Testis (tissue), 2 donors: ENCODE results near the gene RNF141.

Experiments used
- CTCF ChIP-seq, 3 experiments: fragments of 450-650 bp in 2 of 3; fragments of 200-600 bp in 1 of 3; sonication (generic) in 1 of 3; IDR thresholded peaks; one replicate each; pipeline ENCODE4 v1.5.1; 2016 to 2019; ENCODE audit warnings: antibody characterized with exemption in 3 of 3, mild to moderate bottlenecking in 2 of 3, moderate library complexity in 1 of 3
- POLR2A ChIP-seq: fragments of 450-650 bp; IDR thresholded peaks from one replicate; pipeline ENCODE4 v1.6.1; 2017; ENCODE audit warnings: antibody characterized with exemption, mild to moderate bottlenecking, moderate library complexity

DNA sequence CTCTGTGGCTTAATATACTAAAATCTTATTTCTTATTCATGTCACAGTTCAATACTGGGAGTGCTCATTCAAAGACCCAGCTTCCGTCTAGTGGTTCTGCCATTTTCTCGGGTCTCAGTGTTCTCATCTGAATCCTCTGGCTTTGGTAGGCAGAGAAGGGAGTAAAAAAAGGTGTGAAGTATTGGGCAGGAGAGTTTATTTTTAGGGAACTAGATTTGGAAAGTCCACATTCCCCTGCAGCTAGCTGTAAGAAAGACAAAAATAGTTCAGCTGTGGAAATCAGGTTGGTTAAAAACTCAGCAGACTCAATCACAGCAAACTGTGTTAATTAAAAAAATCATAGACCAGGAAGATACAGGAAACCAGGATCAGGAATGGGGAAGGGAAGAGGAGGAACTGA lies 31.5 kb upstream of the RNF141 start:
- no peak for TF ChIP-seq CTCF (IDR thresholded peaks at IDR 0.05)
- TF ChIP-seq POLR2A: no peak
